Stomach (tissue), 9 donors: ENCODE results near the gene PDCD2. TPM values are rescaled to one million over a fixed set of nuclear protein-coding genes. Genes with fewer than 3 reads are reported as not detected.

ENCODE experiments used
- DNase-seq, 2 donors: peaks; one replicate each; pipeline versions ENCODE4 v3.0.0 to v3.0.0-alpha.2; 2013 to 2019
- H3K27ac ChIP-seq, 5 donors: fragments of 200-600 bp in 4 of 5; sonication (generic) in 4 of 5; one replicate each; pipeline ENCODE4 v1.5.1; 2013 to 2019; ENCODE audit warnings: mild to moderate bottlenecking in 1 of 5, moderate library complexity in 1 of 5
- H3K27me3 ChIP-seq, 3 donors: fragments of 200-600 bp; sonication (generic); one replicate each; pipeline ENCODE4 v1.5.1; 2017 to 2019; ENCODE audit warnings: mixed run types in 1 of 3
- H3K36me3 ChIP-seq, 4 donors: fragments of 200-600 bp; sonication (generic); 1 replicate in 3 of 4; 2 replicates in 1 of 4; pipeline ENCODE4 v1.5.1; 2016 to 2019
- H3K4me1 ChIP-seq, 4 donors: fragments of 200-600 bp; sonication (generic); one replicate each; pipeline ENCODE4 v1.5.1; 2016 to 2019
- H3K4me3 ChIP-seq, 4 donors: fragments of 200-600 bp; sonication (generic) in 3 of 4; one replicate each; pipeline ENCODE4 v1.5.1; 2016 to 2019; ENCODE audit warnings: mild to moderate bottlenecking in 1 of 4
- H3K9me3 ChIP-seq, 4 donors: fragments of 200-600 bp; sonication (generic); one replicate each; pipeline ENCODE4 v1.5.1; 2016 to 2019
- CTCF ChIP-seq, 7 experiments: fragments of 450-650 bp in 4 of 7; fragments of 200-600 bp in 3 of 7; sonication (generic) in 3 of 7; IDR thresholded peaks; one replicate each; pipeline ENCODE4 v1.5.1; 2016 to 2019; ENCODE audit warnings: antibody characterized with exemption in 7 of 7, control low read depth in 2 of 7, mild to moderate bottlenecking in 1 of 7
- EP300 ChIP-seq: sonication (generic); formaldehyde crosslinking; IDR thresholded peaks from one replicate; pipeline ENCODE4 v1.6.1; 2017; ENCODE audit warnings: antibody characterized with exemption
- POLR2A ChIP-seq, 4 donors: fragments of 450-650 bp; IDR thresholded peaks; one replicate each; pipeline ENCODE4 v1.6.1; 2016; ENCODE audit warnings: antibody characterized with exemption in 4 of 4, control low read depth in 2 of 4, mild to moderate bottlenecking in 1 of 4, moderate library complexity in 1 of 4
- POLR2AphosphoS5 ChIP-seq, 3 donors: sonication (generic); formaldehyde crosslinking; IDR thresholded peaks; one replicate each; pipeline ENCODE4 v1.6.1; 2016; ENCODE audit warnings: antibody characterized with exemption in 3 of 3
- WGBS, 5 donors: extraction: QIAGEN DNeasy Blood & Tissue Kit in 3 of 5; methylation state at CpG; one replicate each; pipeline versions ENCODE4 v1.1.5 to v1.1.7; 2013 to 2018; 5-methylcytosine and 5-hydroxymethylcytosine counted together
- intact Hi-C: fragments of 100-400 bp; cut with DNase I; formaldehyde crosslinking; loops from one replicate; pipeline ENCODE4 v1.15.1; 2023; ENCODE audit warnings: low total_unique reads
- polyA plus RNA-seq, 3 donors: library from polyadenylated mRNA; stranded (reverse); fragments of 200-250 nt; gene quantifications; one replicate each; pipeline ENCODE4 v1.2.3, GENCODE V29; 2013
- total RNA-seq, 5 donors: library from RNA; depleted of rRNA; stranded (reverse); fragments of >200 nt; gene quantifications; one replicate each; pipeline versions ENCODE4 v1.1.0 to v1.2.3, GENCODE V29; 2014 to 2016
- donor health status: healthy with polysubstance abuse.
- donor health status: Bipolar disorder and iron deficiency.
- donor health status: healthy.

The PDCD2 gene
- total and polyA plus RNA-seq, 8 donors, result 38.2 to 209 (median 68.0) TPM

GRCh38 chr6:170583756-170584180 lies 669 bp downstream of the PDCD2 start:
- intact Hi-C loops, result no loop called here
- no peak for TF ChIP-seq POLR2AphosphoS5 (IDR thresholded peaks at IDR 0.05)
- TF ChIP-seq EP300, result no peak
- Histone ChIP-seq H3K27me3 (no peaks in the 10 kb centered on the region), H3K4me3 (peak overlapping the region; percentile 87 to 98 (median 94)), H3K9me3 (no peaks in the 10 kb centered on the region), H3K36me3 (peaks cover 0 to 43% (median 42%) of the 10 kb centered on the region in 4 donors), H3K4me1 (peaks cover 15 to 28% (median 23%) of the 10 kb centered on the region in 4 donors), H3K27ac (peak overlapping the region; percentile 86 to 96 (median 91))
- DNase-seq, result no peak
- 0 to 1% (median 0%) methylated on average over 10 to 12 of the region's 12 CpGs for WGBS, 5 donors

GRCh38 chr6:170578909-170579308 lies 5.5 kb downstream of the PDCD2 start:
- Histone ChIP-seq H3K4me1 (peaks cover 6 to 18% (median 12%) of the 10 kb centered on the region in 4 donors), H3K27ac (no peak overlapping the region), H3K4me3 (no peak overlapping the region), H3K9me3 (no peaks in the 10 kb centered on the region), H3K36me3 (peaks cover 16 to 85% (median 84%) of the 10 kb centered on the region in 4 donors), H3K27me3 (no peaks in the 10 kb centered on the region)
- DNase-seq, result no peak
- TF ChIP-seq POLR2AphosphoS5 (IDR thresholded peaks at IDR 0.05) (no peak), CTCF (IDR thresholded peaks at IDR 0.05) (no peak), EP300 (no peak), POLR2A (IDR thresholded peaks at IDR 0.05) (no peak)
- intact Hi-C loops, result no loop called here

DNA sequence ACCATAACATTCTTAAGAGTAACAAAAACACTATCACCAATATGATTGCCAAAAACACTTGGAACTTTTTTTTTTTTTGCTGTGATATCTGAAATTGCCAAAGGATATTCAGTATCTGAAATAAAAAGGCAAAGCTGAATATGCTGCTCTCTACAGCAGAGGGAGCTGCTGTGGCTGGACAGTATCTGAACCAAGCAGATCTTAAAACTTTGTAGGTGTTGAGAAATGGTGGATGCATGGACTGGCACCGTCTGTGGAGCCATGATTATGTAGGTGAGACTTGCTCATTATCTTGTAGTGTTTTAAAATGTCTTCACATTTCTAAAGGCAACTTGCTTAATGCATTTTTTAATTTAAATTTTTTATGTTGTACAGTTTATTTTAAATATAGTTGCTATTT lies 9.2 kb downstream of the PDCD2 start:
- H3K4me3 ChIP-seq, result no peak overlapping the region
- TF ChIP-seq POLR2AphosphoS5 (IDR thresholded peaks at IDR 0.05), result no peak
- no peak for TF ChIP-seq CTCF (IDR thresholded peaks at IDR 0.05)
- no peak for TF ChIP-seq POLR2A (IDR thresholded peaks at IDR 0.05)
- no peak for TF ChIP-seq EP300
- H3K9me3 ChIP-seq, result no peaks in the 10 kb centered on the region
- H3K27ac ChIP-seq, result no peak overlapping the region
- no peak for DNase-seq
- no peaks in the 10 kb centered on the region for H3K4me1 ChIP-seq
- H3K27me3 ChIP-seq, result no peaks in the 10 kb centered on the region
- 63 to 91% (median 88%) methylated on average over 1 of the region's 1 CpG for WGBS, 5 donors
- H3K36me3 ChIP-seq, result peaks cover 41 to 92% (median 91%) of the 10 kb centered on the region in 4 donors
- intact Hi-C loops, result no loop called here

DNA sequence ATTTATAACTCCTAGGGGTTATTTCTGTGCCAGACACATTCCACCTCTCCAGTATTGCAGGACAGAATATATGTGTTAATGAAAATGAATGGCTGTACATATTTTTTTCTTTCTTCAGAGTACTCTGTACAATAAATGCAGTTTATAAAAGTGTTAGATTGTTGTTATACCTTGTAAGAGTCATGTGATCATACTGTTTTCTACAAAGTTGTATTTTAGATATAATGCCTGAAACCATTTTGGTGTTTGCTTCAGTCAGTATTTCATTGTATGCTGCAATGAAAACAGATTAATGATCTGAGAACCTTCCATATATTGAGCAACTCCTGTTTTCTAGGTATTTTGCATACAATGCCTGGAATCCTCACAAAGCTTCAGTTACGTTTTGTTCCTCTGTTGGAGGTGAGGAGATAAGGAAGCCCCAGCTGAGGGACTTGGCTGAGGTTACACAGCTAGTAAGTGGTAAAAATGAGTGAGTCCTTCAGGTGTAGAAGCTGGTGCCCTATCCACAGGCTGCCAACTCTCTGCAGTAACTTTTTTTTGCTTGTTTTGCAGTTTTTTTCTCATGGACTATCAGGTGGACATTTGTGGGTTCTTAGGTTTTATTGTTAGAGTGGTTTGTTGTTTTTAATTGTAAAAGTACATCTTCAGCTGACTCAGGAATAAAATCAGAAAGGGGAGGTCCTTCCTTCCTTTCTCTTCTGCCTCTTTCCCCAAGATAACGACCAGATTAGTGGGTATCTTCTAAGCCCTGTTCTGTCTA lies 11.6 kb downstream of the PDCD2 start:
- peaks cover 52 to 91% (median 88%) of the 10 kb centered on the region in 4 donors for H3K36me3 ChIP-seq
- H3K4me3 ChIP-seq, result no peak overlapping the region
- intact Hi-C loops, result no loop called here
- no peak for DNase-seq
- TF ChIP-seq POLR2A (IDR thresholded peaks at IDR 0.05), result no peak
- TF ChIP-seq CTCF (IDR thresholded peaks at IDR 0.05), result no peak
- no peak for TF ChIP-seq EP300
- TF ChIP-seq POLR2AphosphoS5 (IDR thresholded peaks at IDR 0.05), result no peak
- H3K27ac ChIP-seq, result no peak overlapping the region
- no peaks in the 10 kb centered on the region for H3K27me3 ChIP-seq
- WGBS, 5 donors, result 47 to 75% (median 66%) methylated on average over 2 of the region's 2 CpGs
- H3K4me1 ChIP-seq, result no peaks in the 10 kb centered on the region
- H3K9me3 ChIP-seq, result no peaks in the 10 kb centered on the region

- H3K36me3 ChIP-seq, result peaks cover 34 to 97% (median 90%) of the 10 kb centered on the region in 4 donors
- no peak overlapping the region for H3K27ac ChIP-seq
- DNase-seq, result no peak
- intact Hi-C loops, result no loop called here
- no peak for TF ChIP-seq POLR2AphosphoS5 (IDR thresholded peaks at IDR 0.05)
- WGBS, 5 donors, result 94 to 98% (median 98%) methylated on average over 7 to 8 of the region's 8 CpGs
- peaks cover 0 to 18% (median 9%) of the 10 kb centered on the region in 4 donors for H3K4me1 ChIP-seq
- H3K27me3 ChIP-seq, result no peaks in the 10 kb centered on the region
- H3K9me3 ChIP-seq, result no peaks in the 10 kb centered on the region
- H3K4me3 ChIP-seq, result no peak overlapping the region
These were observed 19.4 kb downstream of the PDCD2 start for GRCh38 chr6:170564936-170565530.
